HepG2 (cell line): ENCODE data around the gene CDC14B. TPM values are rescaled to one million over a fixed set of nuclear protein-coding genes. Genes with fewer than 3 reads are reported as not detected.

Experiments used
- ATAC-seq: fragments of 200-7000 bp; cut with Tn5 transposase; 3 replicates; pipeline ENCODE4 v1.9.1; 2020; ENCODE audit warnings: mild to moderate bottlenecking, moderate library complexity
- BruUV-seq: library from RNA; stranded (reverse); fragments of 400-500 nt; replicated peaks from 2 replicates; lab custom pipeline; 2021; lab: Mats Ljungman, UMichigan
- CTCF ChIA-PET: fragments of 300-600 bp; formaldehyde crosslinking; extraction: SDS; loops from one replicate; lab custom pipeline; 2021; ENCODE audit warnings: low total read pairs, inconsistent platforms, low intra/inter-chr PET ratio; lab: Yijun Ruan, JAX
- POLR2A ChIA-PET: fragments of 350-600 bp; sonication (Branson Sonifier 250); formaldehyde crosslinking; loops from one replicate; lab custom pipeline; 2020; ENCODE audit warnings: antibody characterized with exemption, inconsistent platforms; lab: Yijun Ruan, JAX
- DNase-seq: peaks from one replicate; pipeline ENCODE4 v3.0.0-alpha.2; 2015; ENCODE audit warnings: low spot score
- FAIRE-seq: peaks from 3 replicates; lab custom pipeline; 2011; peaks lifted over from hg19 to GRCh38; lab: Jason Lieb, UNC
- H2AFZ ChIP-seq: one replicate; pipeline ENCODE4 v1.6.1; 2011; ENCODE audit warnings: low read length, inconsistent platforms
- H3K27ac ChIP-seq: fragments of 300-600 bp; 3 replicates; pipeline ENCODE4 v1.8.0; 2011; ENCODE audit warnings: mixed run types, mild to moderate bottlenecking, mixed read lengths, low read length, inconsistent platforms; ENCODE audit not compliant: insufficient read depth; ENCODE audit errors: extremely low read length
- H3K27me3 ChIP-seq, 2 experiments: fragments of 200-600 bp in 1 of 2; 2 replicates in 1 of 2; 3 replicates in 1 of 2; pipeline versions ENCODE4 v1.6.0 to v1.8.0; 2011; ENCODE audit warnings: low read length in 2 of 2, mild to moderate bottlenecking in 2 of 2, moderate library complexity in 2 of 2, inconsistent platforms in 1 of 2; ENCODE audit not compliant: insufficient read depth in 2 of 2, control insufficient read depth in 1 of 2
- H3K36me3 ChIP-seq, 2 experiments: fragments of 200-600 bp in 1 of 2; replicated peaks in 1 of 2; 2 replicates in 1 of 2; 3 replicates in 1 of 2; pipeline versions ENCODE4 v1.5.1 to v1.8.0; 2011; ENCODE audit warnings: low read length in 2 of 2, inconsistent platforms in 1 of 2; ENCODE audit not compliant: insufficient read depth in 2 of 2, control insufficient read depth in 1 of 2
- H3K4me1 ChIP-seq: 2 replicates; pipeline ENCODE4 v1.5.1; 2012; ENCODE audit warnings: low read length, inconsistent platforms; ENCODE audit not compliant: insufficient read depth
- H3K4me2 ChIP-seq: 2 replicates; pipeline ENCODE4 v1.6.0; 2011; ENCODE audit warnings: low read depth, low read length, inconsistent platforms
- H3K4me3 ChIP-seq, 3 experiments: fragments of 200-600 bp in 1 of 3; sonication (generic), shearing (Covaris generic) in 1 of 3; replicated peaks in 1 of 3; 2 replicates each; pipeline ENCODE4 v1.5.1; 2011 to 2016; ENCODE audit warnings: low read length in 3 of 3, inconsistent platforms in 2 of 3, low read depth in 2 of 3, mild to moderate bottlenecking in 2 of 3, control low read depth in 1 of 3, mixed read lengths in 1 of 3; ENCODE audit not compliant: insufficient read depth in 1 of 3
- H3K79me2 ChIP-seq: one replicate; pipeline ENCODE4 v1.6.1; 2011; ENCODE audit warnings: low read length, inconsistent platforms; ENCODE audit not compliant: insufficient read depth
- H3K9ac ChIP-seq: 2 replicates; pipeline ENCODE4 v1.6.0; 2011; ENCODE audit warnings: mild to moderate bottlenecking, low read depth, low read length, inconsistent platforms; ENCODE audit not compliant: insufficient read depth
- H3K9me3 ChIP-seq: 2 replicates; pipeline ENCODE4 v1.5.1; 2012; ENCODE audit warnings: mild to moderate bottlenecking, low read length
- H4K20me1 ChIP-seq: 2 replicates; pipeline ENCODE4 v1.6.0; 2011; ENCODE audit warnings: inconsistent platforms, mild to moderate bottlenecking, low read length, moderate library complexity; ENCODE audit not compliant: insufficient read depth
- ADNP ChIP-seq: sonication (generic); formaldehyde crosslinking; IDR thresholded peaks from 2 replicates; pipeline ENCODE4 v1.4.0; 2020; ENCODE audit warnings: missing genetic modification reagents
- GTF2F1 ChIP-seq: fragments of 150-350 bp; IDR thresholded peaks from 2 replicates; pipeline ENCODE4 v1.6.1; 2014; ENCODE audit warnings: low read length
- JUND ChIP-seq: sonication (generic); formaldehyde crosslinking; IDR thresholded peaks from 2 replicates; pipeline ENCODE4 v1.8.0; 2022; ENCODE audit warnings: mild to moderate bottlenecking, missing genetic modification reagents
- MAFG ChIP-seq: sonication (generic); formaldehyde crosslinking; IDR thresholded peaks from 2 replicates; pipeline ENCODE4 v1.5.1; 2020; ENCODE audit warnings: mild to moderate bottlenecking, missing genetic modification reagents
- RAD51 ChIP-seq: fragments of 450-650 bp; IDR thresholded peaks from 2 replicates; pipeline ENCODE4 v1.6.1; 2016; ENCODE audit warnings: borderline replicate concordance
- SOX6 ChIP-seq, 2 experiments: fragments of 450-650 bp in 1 of 2; sonication (generic) in 1 of 2; formaldehyde crosslinking in 1 of 2; IDR thresholded peaks; 2 replicates each; pipeline versions ENCODE4 v1.4.0 to v1.6.1; 2017 to 2020; ENCODE audit warnings: antibody characterized with exemption in 1 of 2, mild to moderate bottlenecking in 1 of 2, missing genetic modification reagents in 1 of 2
- TBX2 ChIP-seq: sonication (generic); formaldehyde crosslinking; IDR thresholded peaks from 2 replicates; pipeline ENCODE4 v1.5.0; 2020; ENCODE audit warnings: missing genetic modification reagents, mild to moderate bottlenecking, borderline replicate concordance
- ZNF138 ChIP-seq: sonication (generic); formaldehyde crosslinking; IDR thresholded peaks from 2 replicates; pipeline ENCODE4 v1.5.0; 2020; ENCODE audit warnings: mild to moderate bottlenecking, low read depth, missing genetic modification reagents
- ZNF83 ChIP-seq: sonication (generic); formaldehyde crosslinking; IDR thresholded peaks from 2 replicates; pipeline ENCODE4 v1.4.0; 2020; ENCODE audit warnings: missing genetic modification reagents, mild to moderate bottlenecking, borderline replicate concordance
- WGBS: methylation state at CpG from one replicate; pipeline ENCODE4 v1.1.6; 2017; ENCODE audit warnings: low lambda C conversion rate; 5-methylcytosine and 5-hydroxymethylcytosine counted together
- in situ Hi-C: cut with HindIII; loops from 2 replicates; pipeline ENCODE4 v1.10.0; 2017; ENCODE audit warnings: low pct_unique_long_range_greater_than_20kb; ENCODE audit not compliant: extremely low pct_ligation_motif_present
- intact Hi-C: fragments of 100-400 bp; cut with micrococcal nuclease; formaldehyde crosslinking; loops from one replicate; pipeline ENCODE4 v1.10.0; 2022; ENCODE audit not compliant: unreplicated experiment
- polyA plus RNA-seq, 8 experiments: library from polyadenylated mRNA; depleted of rRNA in 3 of 8; stranded (reverse) in 7 of 8; unstranded in 1 of 8; fragments of >200 nt; fragmentation: Illumina TruSeq in 4 of 8; extraction: Trizol in 4 of 8; gene quantifications; 2 replicates each; pipeline versions ENCODE4 v1.2.1 to v1.2.3, GENCODE V29; 2011 to 2016; ENCODE audit warnings: low read depth in 4 of 8, missing spikeins in 1 of 8, mixed read lengths in 1 of 8; ENCODE audit not compliant: insufficient read depth in 1 of 8
- total RNA-seq, 5 experiments: library from RNA; depleted of rRNA; stranded (reverse); fragments of >200 nt; fragmentation: Illumina TruSeq; extraction: Trizol; gene quantifications; 2 replicates each; pipeline ENCODE4 v1.2.3, GENCODE V29; 2016; ENCODE audit warnings: low read depth in 1 of 5
- TF ChIP-seq, protein P1 (sequence below): IDR thresholded peaks from 2 replicates; pipeline ENCODE4 v1.6.1; 2016; ENCODE audit warnings: mild to moderate bottlenecking
- TF ChIP-seq, protein P2 (sequence below): sonication (generic); formaldehyde crosslinking; IDR thresholded peaks from 2 replicates; pipeline ENCODE4 v1.5.1; 2020; ENCODE audit warnings: missing genetic modification reagents, mild to moderate bottlenecking, borderline replicate concordance
- TF ChIP-seq, protein P3 (sequence below): IDR thresholded peaks from 2 replicates; pipeline ENCODE4 v1.6.1; 2016; ENCODE audit warnings: control low read depth
- TF ChIP-seq, protein P4 (sequence below): IDR thresholded peaks from 2 replicates; pipeline ENCODE4 v1.6.1; 2012; ENCODE audit warnings: low read depth, low read length, improper control_type of control experiment
- TF ChIP-seq, protein P5 (sequence below): sonication (generic); formaldehyde crosslinking; IDR thresholded peaks from 2 replicates; pipeline ENCODE4 v1.5.1; 2020; ENCODE audit warnings: missing genetic modification reagents, mild to moderate bottlenecking, borderline replicate concordance

CDC14B gene
- total and polyA plus RNA-seq, 2 of the 13 experiments (the other 11 are each of a cell fraction or from before 2014, with no cell fraction given): 25.8 to 33.3 TPM

DNA sequence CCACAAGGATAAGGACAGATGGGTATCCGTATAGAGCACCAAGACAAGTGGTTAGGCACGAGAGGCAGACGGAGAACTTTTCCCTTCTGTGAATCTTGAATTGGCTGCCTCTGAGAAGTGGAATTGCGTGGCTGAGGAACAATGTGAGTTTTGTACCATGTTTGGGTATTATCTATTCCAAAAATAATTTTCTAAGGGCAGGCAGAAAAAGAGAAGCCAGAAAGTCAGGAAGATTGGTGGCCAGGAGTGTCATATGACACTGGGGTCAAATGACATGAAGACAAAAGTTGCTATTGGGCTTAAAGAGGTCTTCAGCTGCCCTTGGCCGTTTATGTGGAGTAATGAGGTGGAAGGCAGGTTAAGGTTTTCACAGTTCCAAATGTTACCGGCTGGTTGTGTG, 155.2 kb downstream of the CDC14B start (continued):
- TF ChIP-seq, protein P1, sequence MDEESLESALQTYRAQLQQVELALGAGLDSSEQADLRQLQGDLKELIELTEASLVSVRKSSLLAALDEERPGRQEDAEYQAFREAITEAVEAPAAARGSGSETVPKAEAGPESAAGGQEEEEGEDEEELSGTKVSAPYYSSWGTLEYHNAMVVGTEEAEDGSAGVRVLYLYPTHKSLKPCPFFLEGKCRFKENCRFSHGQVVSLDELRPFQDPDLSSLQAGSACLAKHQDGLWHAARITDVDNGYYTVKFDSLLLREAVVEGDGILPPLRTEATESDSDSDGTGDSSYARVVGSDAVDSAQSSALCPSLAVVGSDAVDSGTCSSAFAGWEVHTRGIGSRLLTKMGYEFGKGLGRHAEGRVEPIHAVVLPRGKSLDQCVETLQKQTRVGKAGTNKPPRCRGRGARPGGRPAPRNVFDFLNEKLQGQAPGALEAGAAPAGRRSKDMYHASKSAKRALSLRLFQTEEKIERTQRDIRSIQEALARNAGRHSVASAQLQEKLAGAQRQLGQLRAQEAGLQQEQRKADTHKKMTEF (CRISPR knock-in tag): no peak
- TF ChIP-seq, protein P2, sequence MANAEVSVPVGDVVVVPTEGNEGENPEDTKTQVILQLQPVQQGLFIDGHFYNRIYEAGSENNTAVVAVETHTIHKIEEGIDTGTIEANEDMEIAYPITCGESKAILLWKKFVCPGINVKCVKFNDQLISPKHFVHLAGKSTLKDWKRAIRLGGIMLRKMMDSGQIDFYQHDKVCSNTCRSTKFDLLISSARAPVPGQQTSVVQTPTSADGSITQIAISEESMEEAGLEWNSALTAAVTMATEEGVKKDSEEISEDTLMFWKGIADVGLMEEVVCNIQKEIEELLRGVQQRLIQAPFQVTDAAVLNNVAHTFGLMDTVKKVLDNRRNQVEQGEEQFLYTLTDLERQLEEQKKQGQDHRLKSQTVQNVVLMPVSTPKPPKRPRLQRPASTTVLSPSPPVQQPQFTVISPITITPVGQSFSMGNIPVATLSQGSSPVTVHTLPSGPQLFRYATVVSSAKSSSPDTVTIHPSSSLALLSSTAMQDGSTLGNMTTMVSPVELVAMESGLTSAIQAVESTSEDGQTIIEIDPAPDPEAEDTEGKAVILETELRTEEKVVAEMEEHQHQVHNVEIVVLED: no peak
- TF ChIP-seq, protein P3, sequence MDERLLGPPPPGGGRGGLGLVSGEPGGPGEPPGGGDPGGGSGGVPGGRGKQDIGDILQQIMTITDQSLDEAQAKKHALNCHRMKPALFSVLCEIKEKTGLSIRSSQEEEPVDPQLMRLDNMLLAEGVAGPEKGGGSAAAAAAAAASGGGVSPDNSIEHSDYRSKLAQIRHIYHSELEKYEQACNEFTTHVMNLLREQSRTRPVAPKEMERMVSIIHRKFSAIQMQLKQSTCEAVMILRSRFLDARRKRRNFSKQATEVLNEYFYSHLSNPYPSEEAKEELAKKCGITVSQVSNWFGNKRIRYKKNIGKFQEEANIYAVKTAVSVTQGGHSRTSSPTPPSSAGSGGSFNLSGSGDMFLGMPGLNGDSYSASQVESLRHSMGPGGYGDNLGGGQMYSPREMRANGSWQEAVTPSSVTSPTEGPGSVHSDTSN (CRISPR knock-in tag): no peak
- TF ChIP-seq RAD51 (no peak), ADNP (CRISPR knock-in tag) (no peak), SOX6 (IDR thresholded peaks at IDR 0.05) (no peak), SOX6 (CRISPR knock-in tag; IDR thresholded peaks at IDR 0.05) (no peak), TBX2 (CRISPR knock-in tag) (no peak), MAFG (CRISPR knock-in tag) (no peak), JUND (CRISPR knock-in tag) (no peak)

DNA sequence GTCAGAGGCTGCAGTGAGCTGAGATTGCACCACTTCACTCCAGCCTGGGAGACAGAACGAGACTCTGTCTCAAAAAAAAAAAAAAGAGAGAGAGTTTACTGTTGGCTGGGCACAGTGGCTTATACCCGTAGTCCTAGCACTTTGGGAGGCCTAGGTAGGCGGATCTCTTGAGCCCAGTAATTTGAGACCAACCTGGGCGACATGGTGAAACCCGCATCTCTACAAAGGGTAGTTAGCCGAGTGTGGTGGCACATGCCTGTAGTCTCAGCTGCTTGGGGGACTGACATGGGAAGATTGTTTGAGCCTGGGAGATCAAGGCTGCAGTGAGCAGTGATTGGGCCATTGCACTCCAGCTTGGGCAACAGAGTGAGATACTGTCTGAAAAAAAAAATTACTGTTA, 157.1 kb downstream of the CDC14B start:
- ChIA-PET CTCF (no interaction called here), POLR2A (no interaction called here)
- Histone ChIP-seq H3K4me1 (peaks cover 10% of the 10 kb centered on the region; the same call in 1 of the 2 replicates), H3K27ac (no peak overlapping the region), H4K20me1 (no peaks in the 10 kb centered on the region), H2AFZ (no peak overlapping the region), H3K36me3 (peaks cover 7 to 22% of the 10 kb centered on the region in 2 experiments), H3K9me3 (no peaks in the 10 kb centered on the region), H3K79me2 (peaks cover 3% of the 10 kb centered on the region), H3K4me3 (no peak overlapping the region), H3K9ac (no peak overlapping the region), H3K27me3 (no peaks in the 10 kb centered on the region), H3K4me2 (no peak overlapping the region)
- DNase-seq (no peak), ATAC-seq (no peak), FAIRE-seq (no peak)
- in situ Hi-C loops: no loop called here
- intact Hi-C loops: no loop called here
- 90% methylated on average over 6 of the region's 6 CpGs for WGBS
- no TSS peak for BruUV-seq
- TF ChIP-seq ZNF83 (CRISPR knock-in tag): no peak
- TF ChIP-seq, protein P4, sequence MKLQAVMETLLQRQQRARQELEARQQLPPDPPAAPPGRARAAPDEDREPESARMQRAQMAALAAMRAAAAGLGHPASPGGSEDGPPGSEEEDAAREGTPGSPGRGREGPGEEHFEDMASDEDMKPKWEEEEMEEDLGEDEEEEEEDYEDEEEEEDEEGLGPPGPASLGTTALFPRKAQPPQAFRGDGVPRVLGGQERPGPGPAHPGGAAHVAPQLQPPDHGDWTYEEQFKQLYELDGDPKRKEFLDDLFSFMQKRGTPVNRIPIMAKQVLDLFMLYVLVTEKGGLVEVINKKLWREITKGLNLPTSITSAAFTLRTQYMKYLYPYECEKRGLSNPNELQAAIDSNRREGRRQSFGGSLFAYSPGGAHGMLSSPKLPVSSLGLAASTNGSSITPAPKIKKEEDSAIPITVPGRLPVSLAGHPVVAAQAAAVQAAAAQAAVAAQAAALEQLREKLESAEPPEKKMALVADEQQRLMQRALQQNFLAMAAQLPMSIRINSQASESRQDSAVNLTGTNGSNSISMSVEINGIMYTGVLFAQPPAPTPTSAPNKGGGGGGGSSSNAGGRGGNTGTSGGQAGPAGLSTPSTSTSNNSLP: no peak
- TF ChIP-seq, protein P5, sequence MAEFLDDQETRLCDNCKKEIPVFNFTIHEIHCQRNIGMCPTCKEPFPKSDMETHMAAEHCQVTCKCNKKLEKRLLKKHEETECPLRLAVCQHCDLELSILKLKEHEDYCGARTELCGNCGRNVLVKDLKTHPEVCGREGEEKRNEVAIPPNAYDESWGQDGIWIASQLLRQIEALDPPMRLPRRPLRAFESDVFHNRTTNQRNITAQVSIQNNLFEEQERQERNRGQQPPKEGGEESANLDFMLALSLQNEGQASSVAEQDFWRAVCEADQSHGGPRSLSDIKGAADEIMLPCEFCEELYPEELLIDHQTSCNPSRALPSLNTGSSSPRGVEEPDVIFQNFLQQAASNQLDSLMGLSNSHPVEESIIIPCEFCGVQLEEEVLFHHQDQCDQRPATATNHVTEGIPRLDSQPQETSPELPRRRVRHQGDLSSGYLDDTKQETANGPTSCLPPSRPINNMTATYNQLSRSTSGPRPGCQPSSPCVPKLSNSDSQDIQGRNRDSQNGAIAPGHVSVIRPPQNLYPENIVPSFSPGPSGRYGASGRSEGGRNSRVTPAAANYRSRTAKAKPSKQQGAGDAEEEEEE: no peak
- TF ChIP-seq GTF2F1: no peak
- TF ChIP-seq ZNF138 (CRISPR knock-in tag): no peak
